ENCODE measurements around the gene GRIFIN.
"Not testable (repeated sequence)": the region's sequence is repeated elsewhere in the genome, so short reads cannot be mapped to it uniquely, and the experiment has no call there.

GRIFIN gene

DNA sequence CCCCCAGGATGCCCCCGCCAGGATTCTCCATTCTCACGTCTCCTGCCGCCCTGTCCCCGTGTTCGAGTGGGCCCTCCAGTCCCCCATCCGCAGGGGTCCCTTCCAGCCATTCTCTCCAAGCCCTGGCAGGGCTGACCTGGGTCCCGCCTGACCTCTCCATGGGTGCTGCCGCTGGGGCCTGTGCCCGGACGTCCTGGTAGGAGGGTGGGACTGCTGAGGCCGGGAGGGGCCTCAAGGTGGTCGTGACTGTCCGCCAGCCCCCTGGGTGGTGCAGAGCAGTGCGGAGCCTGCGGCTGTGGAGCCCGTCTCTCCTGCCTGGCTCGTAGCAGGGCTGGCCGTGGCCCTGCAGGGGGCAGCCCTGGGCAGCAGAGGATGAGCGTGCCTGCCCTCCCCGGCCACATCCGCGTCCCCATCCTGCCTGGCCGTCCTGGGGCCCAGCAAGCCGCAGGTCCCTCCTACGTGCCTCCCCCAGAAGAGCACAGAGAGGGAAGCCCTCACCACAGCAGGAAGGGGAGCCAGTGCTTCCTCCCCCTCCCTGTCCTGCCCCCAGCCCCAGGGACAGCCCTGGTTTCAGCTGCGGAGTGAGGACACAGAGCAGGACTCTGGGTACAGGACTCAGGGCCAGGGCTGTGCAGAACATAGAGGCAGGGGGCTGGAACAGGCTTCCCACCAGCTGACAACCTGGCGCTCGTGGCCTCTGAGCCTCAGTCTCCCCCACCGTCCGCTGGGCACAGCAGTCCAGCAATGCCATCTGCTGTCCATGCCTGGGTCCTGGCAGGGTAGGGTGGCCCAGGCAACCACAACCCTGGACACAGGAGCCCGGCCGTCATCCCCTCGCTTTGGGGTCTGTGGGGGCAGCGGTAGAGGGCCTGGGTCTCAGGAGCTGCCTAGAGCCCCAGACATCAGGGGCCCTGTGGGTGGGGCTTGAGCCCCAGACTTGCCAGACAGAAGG is 1.5 kb upstream of the GRIFIN start:
- DNase-seq = peak; percentile 47 to 60

DNA sequence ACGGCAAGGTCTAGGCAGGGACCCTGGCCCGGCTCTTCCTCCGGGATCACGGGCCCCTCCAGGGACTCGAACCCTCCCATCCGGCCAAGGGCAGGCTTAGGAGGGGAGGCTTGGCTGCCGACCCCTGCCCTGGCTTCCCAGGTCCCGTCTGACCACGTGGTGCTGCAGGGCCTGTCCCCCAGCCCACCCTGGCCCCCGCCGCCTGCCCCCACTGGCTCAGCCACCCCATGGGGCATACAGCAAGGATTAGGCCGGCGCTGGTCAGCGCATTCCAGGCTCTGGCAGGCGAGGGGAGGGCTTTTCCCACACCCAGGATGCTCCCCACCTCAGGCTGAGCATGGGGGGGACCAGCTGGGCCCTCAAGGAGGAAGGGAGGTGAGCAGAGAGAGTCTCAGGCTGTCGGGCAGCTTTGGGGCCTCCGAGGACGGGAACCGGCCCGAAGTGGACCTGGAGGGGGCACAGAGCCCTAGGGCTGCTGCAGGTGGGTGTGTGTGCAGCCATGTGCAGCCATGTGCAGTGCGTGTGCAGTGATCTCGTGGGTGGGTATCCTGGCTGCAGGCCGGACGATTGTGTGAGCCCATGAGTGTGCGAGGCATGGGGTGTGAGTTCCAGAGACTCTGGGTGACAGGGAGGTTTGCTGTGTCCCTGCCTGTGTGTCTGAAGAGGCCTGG is 713 bp upstream of the GRIFIN start:
- no peak for DNase-seq

GRCh38 chr7:2475678-2476015 is 551 bp downstream of the GRIFIN start:
- no peak for DNase-seq

GRCh38 chr7:2474813-2475677 is 1.2 kb downstream of the GRIFIN start:
- no peak for DNase-seq

- no peak for DNase-seq
These were observed 2.0 kb downstream of the GRIFIN start for GRCh38 chr7:2474224-2474623.

- no peak for DNase-seq
These were observed 2.6 kb downstream of the GRIFIN start for GRCh38 chr7:2473496-2474180.

- DNase-seq = no peak
These were observed 3.5 kb downstream of the GRIFIN start for GRCh38 chr7:2472739-2473138.

DNA sequence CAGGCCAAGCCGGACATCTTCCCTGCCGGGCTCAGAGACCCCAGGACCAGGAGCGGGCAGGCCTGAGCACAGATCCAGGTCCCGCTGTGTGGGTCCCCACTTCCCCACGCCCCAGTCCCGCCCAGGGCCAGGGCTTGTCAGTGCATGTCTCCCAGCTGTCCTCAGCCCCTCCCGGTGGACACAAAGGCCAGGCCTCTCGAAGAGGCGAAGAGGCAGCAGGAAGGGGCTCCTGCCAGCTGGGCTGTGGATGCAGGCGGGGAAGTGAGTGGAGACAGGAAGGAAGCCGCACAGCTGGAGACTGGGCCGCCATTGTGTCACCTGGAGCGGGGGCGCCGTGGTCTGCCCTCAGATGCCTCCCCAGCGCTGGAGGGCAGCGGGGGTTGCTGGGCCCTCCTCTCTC is 4.8 kb downstream of the GRIFIN start:
- DNase-seq = no peak

DNA sequence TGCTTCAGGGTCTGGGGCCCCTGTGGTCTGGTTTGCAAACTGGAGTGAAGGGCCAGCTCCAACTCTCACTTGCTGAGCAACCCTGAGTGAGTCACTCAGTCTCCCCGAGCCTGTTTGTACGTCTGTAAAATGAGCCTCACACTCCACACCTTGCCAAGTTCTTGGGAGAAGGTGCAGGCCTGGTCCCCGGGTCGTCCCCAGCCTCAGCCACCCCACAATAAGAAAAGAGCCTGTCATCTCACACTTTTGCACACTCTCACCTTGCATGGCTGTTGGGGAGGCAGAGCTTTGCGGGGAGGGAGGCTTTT is 5.2 kb downstream of the GRIFIN start:
- no peak for DNase-seq

- no peak for DNase-seq
These were observed 5.8 kb downstream of the GRIFIN start for GRCh38 chr7:2470204-2471021.

- not testable (repeated sequence) for DNase-seq
These were observed 6.6 kb downstream of the GRIFIN start for GRCh38 chr7:2469460-2470203.

GRCh38 chr7:2468227-2468626 is 8.0 kb downstream of the GRIFIN start:
- no peak for DNase-seq

GRCh38 chr7:2466675-2467074 is 9.5 kb downstream of the GRIFIN start:
- DNase-seq = no peak

DNA sequence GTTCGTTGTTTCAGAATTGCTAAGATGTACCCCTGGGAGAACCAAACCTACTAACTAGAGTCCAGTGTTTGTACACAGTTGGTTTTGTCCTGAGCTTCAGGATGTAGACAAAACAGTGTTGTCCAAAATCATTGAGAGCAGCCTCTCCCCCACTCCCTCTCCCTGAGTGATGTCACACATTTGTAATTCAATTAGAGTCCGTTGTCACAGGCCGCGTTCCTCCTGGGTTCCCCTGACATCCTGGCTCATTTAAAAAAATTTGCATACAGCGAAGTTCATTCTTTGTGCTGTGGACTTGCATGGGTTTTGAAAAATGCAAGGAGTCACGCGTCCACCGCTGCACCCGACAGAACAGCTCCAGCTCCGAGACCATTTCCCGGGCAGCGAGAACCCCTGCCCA is 10.3 kb downstream of the GRIFIN start:
- no peak for DNase-seq

DNA sequence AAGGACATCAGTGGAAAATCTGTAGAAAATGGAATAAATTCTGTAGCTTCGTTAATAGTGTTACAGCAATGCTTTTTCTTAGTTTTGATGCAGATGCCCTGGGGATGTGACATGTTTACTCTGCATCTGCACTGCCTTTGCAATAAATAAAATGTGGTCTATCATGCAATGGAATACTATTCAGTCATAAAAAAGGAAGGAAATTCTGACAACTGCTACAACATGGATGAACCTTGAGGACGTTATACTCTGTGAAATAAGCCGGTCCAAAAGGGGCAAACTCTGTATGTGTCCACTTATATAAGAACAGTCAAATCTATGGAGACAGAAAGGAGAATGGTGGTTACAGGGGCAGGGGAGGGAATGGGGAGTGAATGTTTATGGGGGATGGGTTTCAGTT is 13.5 kb downstream of the GRIFIN start:
- no peak for DNase-seq

- DNase-seq = no peak
These were observed 14.8 kb downstream of the GRIFIN start for GRCh38 chr7:2461268-2462026.

- no peak for DNase-seq
These were observed 15.6 kb downstream of the GRIFIN start for GRCh38 chr7:2460641-2461040.

- no peak for DNase-seq
These were observed 16.0 kb downstream of the GRIFIN start for GRCh38 chr7:2460188-2460587.

DNA sequence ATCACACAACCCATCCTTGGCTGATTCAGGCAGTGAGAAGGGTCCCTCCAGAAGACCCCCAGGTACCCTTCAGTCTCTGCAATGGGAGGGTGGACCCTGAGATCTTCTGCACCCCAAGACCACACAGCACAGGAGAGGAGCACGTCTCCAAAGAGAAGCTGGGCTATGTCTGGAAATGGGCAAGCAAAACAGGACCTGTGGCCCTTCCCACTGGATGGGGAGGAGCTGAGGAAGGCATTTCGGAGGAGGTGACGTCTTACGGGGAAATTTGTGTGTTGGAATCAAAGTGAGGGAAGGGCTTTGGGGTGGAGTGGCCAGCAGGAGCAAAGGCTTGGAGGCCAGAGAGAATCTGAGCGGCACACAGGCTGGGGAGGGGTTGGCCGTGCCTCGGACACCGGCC is 16.5 kb downstream of the GRIFIN start:
- DNase-seq = no peak

DNA sequence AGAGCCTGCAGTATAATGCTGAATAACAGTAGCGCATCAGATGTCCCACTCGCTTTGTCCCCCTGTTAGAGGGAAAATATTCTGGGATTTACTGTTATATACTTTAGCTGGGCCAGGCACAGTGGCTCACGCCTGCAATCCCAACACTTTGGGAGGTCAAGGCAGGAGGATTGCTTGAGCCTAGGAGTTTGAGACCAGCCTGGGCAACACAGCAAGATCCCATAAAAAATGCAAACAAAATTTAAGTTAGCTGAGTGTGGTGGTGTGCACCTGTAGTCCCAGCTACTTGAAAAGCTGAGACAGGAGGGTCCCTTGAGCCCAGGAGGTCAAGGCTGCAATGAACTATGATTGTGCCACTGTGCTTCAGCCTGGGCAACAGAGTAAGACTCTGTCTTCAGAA is 22.3 kb downstream of the GRIFIN start:
- not testable (repeated sequence) for DNase-seq
